ENCODE measurements around the gene NRL. TPM values are rescaled to one million over a fixed set of nuclear protein-coding genes. Genes with fewer than 3 reads are reported as not detected.

Gene NRL
- total and polyA plus RNA-seq, 2 donors (not counting 3 experiments of a cell fraction or from before 2014, with no cell fraction given) = 0.71 to 1.1 TPM

DNA sequence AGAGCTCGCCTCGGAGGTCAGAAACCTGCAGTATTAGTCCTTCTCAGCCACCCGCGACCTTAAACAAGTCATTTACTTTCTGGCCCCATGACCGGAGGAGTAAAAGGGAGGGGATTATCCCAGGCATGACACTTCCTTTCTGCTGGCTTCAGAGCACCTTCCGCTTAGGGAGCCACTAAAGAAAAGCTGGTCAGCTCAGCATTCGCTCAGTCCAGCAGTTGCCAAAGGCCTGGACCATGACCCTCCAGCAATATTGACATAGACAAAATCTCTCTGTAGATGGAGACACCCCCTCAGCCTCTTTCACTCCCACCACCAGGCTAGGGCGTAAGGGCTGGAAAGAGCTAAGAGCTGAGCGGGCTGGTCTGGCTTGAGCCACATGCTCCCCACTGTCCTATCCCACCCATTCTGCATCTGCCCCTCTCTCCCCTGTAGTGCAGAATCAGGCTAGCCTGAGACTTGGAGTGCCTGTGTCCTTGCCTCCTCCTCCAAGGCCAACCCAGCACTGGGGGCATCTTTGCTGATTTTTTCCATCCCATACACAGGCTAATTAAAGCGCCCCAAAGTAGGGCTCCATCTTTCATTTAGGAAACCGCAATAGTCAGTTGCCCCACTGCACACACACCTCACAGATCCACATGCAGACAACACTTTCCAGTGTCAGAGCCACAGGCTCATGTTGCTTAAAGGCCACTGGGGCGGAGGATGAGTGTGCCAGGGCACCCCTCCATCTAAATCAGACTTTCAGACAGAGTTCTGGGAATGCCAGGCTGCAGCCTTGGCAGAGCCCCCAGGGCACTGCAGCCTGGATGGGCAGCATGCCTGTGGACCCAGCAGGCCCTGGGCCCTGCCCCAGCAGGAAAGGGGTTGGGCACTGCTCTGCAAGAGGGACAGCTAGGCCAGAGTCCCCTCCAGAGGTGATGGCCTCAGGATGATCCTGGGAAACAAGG is 47.3 kb downstream of the NRL start:
- Histone ChIP-seq H3K4me3 (replicated peaks in 1 of 3; ENCODE audit: insufficient read depth in 1 of 3, low read depth in 1 of 3, low read length in 3 of 3) (no peak overlapping the region), H4K20me1 (replicated peaks; ENCODE audit: control insufficient read depth, extremely low read depth, insufficient read depth, low read length) (no peaks in the 10 kb centered on the region), H3K9me3 (replicated peaks; ENCODE audit: control insufficient read depth, insufficient read depth, low read length) (no peaks in the 10 kb centered on the region), H3K79me2 (ENCODE audit: control insufficient read depth, insufficient read depth, low read length) (no peaks in the 10 kb centered on the region), H3K4me1 (ENCODE audit: control insufficient read depth, extremely low read depth, insufficient read depth, low read length) (no peaks in the 10 kb centered on the region), H3K9me1 (replicated peaks; ENCODE audit: control insufficient read depth, extremely low read depth, insufficient read depth, low read length) (no peaks in the 10 kb centered on the region), H3K27ac (ENCODE audit: insufficient read depth, low read depth, low read length) (no peak overlapping the region), H3K36me3 (ENCODE audit: control insufficient read depth in 2 of 2, extremely low read depth in 1 of 2, insufficient read depth in 2 of 2, low read length in 2 of 2) (no peaks in the 10 kb centered on the region), H3K9ac (replicated peaks; ENCODE audit: extremely low read depth, insufficient read depth, low read length) (no peak overlapping the region), H2AFZ (ENCODE audit: low read depth, low read length) (no peak overlapping the region), H3K4me2 (ENCODE audit: insufficient read depth, low read length) (no peak overlapping the region), H3K27me3 (ENCODE audit: control insufficient read depth in 2 of 2, insufficient read depth in 2 of 2, low read length in 2 of 2) (peaks cover 0 to 1% of the 10 kb centered on the region in 2 experiments)
- ChIA-PET POLR2A (no interaction called here), CTCF (interaction anchor here (1.3 to 5.5 kb wide), 4 partner anchors 10 to 94 kb away, joined by 4 to 36 read pairs (median 4); partner anchors contain the start of gene IRF9)
- FAIRE-seq (no peak), DNase-seq (ENCODE audit: low read depth, low spot score) (no peak)
- no TSS peak for BruUV-seq (replicated peaks)
- intact Hi-C loops (cut with micrococcal nuclease) = no loop called here
- dilution Hi-C loops (cut with MboI; ENCODE audit: extremely low pct_ligation_motif_present, low sequenced_read_pairs) = no loop called here
- TF ChIP-seq MYC (IDR thresholded peaks at IDR 0.05; ENCODE audit: low read depth, low read length) (no peak), EZH2 (IDR thresholded peaks at IDR 0.05; ENCODE audit: borderline replicate concordance, low read depth, low read length, severe bottlenecking) (no peak), POLR2A (IDR thresholded peaks at IDR 0.05; ENCODE audit: low read depth, low read length) (no peak), POLR2AphosphoS5 (IDR thresholded peaks at IDR 0.05; ENCODE audit: insufficient read depth, low read depth, low read length) (no peak), GATA2 (IDR thresholded peaks at IDR 0.05; ENCODE audit: insufficient read depth, insufficient read length, low read depth, low read length) (no peak), FOS (IDR thresholded peaks at IDR 0.05; ENCODE audit: borderline replicate concordance, insufficient read depth, low read length) (no peak), JUN (IDR thresholded peaks at IDR 0.05; ENCODE audit: borderline replicate concordance, insufficient read depth, insufficient read length, low read depth) (no peak)
- TF ChIP-seq, protein P1, sequence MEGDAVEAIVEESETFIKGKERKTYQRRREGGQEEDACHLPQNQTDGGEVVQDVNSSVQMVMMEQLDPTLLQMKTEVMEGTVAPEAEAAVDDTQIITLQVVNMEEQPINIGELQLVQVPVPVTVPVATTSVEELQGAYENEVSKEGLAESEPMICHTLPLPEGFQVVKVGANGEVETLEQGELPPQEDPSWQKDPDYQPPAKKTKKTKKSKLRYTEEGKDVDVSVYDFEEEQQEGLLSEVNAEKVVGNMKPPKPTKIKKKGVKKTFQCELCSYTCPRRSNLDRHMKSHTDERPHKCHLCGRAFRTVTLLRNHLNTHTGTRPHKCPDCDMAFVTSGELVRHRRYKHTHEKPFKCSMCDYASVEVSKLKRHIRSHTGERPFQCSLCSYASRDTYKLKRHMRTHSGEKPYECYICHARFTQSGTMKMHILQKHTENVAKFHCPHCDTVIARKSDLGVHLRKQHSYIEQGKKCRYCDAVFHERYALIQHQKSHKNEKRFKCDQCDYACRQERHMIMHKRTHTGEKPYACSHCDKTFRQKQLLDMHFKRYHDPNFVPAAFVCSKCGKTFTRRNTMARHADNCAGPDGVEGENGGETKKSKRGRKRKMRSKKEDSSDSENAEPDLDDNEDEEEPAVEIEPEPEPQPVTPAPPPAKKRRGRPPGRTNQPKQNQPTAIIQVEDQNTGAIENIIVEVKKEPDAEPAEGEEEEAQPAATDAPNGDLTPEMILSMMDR (IDR thresholded peaks at IDR 0.05; ENCODE audit: extremely low read depth in 1 of 2, insufficient read depth in 1 of 2, low read depth in 1 of 2, low read length in 2 of 2) = no peak
- TF ChIP-seq, protein P2, sequence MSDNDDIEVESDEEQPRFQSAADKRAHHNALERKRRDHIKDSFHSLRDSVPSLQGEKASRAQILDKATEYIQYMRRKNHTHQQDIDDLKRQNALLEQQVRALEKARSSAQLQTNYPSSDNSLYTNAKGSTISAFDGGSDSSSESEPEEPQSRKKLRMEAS (IDR thresholded peaks at IDR 0.05; ENCODE audit: insufficient read depth, insufficient read length) = no peak

Measured in endothelial cell of umbilical vein (primary cell).